Prostate gland (tissue), 2 donors: ENCODE data around the gene CACNG7.

Experiments used
- POLR2A ChIP-seq: fragments of 450-650 bp; IDR thresholded peaks from one replicate; pipeline ENCODE4 v1.6.1; 2016; ENCODE audit warnings: antibody characterized with exemption, mild to moderate bottlenecking
- TF ChIP-seq, protein P1 (sequence below), 4 experiments: fragments of 200-600 bp in 2 of 4; fragments of 450-650 bp in 2 of 4; sonication (generic) in 2 of 4; IDR thresholded peaks; 1 replicate in 3 of 4; 2 replicates in 1 of 4; pipeline ENCODE4 v1.5.1; 2016 to 2019; ENCODE audit warnings: antibody characterized with exemption in 4 of 4, mild to moderate bottlenecking in 2 of 4, moderate library complexity in 2 of 4

- TF ChIP-seq POLR2A, result no peak
- TF ChIP-seq, protein P1, sequence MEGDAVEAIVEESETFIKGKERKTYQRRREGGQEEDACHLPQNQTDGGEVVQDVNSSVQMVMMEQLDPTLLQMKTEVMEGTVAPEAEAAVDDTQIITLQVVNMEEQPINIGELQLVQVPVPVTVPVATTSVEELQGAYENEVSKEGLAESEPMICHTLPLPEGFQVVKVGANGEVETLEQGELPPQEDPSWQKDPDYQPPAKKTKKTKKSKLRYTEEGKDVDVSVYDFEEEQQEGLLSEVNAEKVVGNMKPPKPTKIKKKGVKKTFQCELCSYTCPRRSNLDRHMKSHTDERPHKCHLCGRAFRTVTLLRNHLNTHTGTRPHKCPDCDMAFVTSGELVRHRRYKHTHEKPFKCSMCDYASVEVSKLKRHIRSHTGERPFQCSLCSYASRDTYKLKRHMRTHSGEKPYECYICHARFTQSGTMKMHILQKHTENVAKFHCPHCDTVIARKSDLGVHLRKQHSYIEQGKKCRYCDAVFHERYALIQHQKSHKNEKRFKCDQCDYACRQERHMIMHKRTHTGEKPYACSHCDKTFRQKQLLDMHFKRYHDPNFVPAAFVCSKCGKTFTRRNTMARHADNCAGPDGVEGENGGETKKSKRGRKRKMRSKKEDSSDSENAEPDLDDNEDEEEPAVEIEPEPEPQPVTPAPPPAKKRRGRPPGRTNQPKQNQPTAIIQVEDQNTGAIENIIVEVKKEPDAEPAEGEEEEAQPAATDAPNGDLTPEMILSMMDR (IDR thresholded peaks at IDR 0.05), result no peak
Measured at GRCh38 chr19:53864308-53864836, 44.7 kb upstream of the CACNG7 start.
